IPS-NIHi7 (cell line): Measurements from ENCODE around the gene PHF20.
"Not testable (repeated sequence)": the region's sequence is repeated elsewhere in the genome, so short reads cannot be mapped to it uniquely, and the experiment has no call there.

Experiments
- DNase-seq: peaks from one replicate; pipeline ENCODE4 v3.0.0; 2012; ENCODE audit warnings: mixed read lengths; ENCODE audit errors: extremely low spot score

The PHF20 gene

GRCh38 chr20:35885212-35885611 is 113.4 kb downstream of the PHF20 start:
- DNase-seq: no peak

GRCh38 chr20:35886537-35886936 is 114.7 kb downstream of the PHF20 start:
- DNase-seq: no peak

- no peak for DNase-seq
Measured at GRCh38 chr20:35887393-35888064, 115.7 kb downstream of the PHF20 start.

- no peak for DNase-seq
Measured at GRCh38 chr20:35888657-35889056, 116.8 kb downstream of the PHF20 start.

GRCh38 chr20:35891375-35891774 is 119.6 kb downstream of the PHF20 start:
- DNase-seq: no peak

GRCh38 chr20:35892871-35893270 is 121.1 kb downstream of the PHF20 start:
- DNase-seq: no peak

GRCh38 chr20:35893942-35894341 is 122.1 kb downstream of the PHF20 start:
- no peak for DNase-seq

- not testable (repeated sequence) for DNase-seq
Measured at GRCh38 chr20:35895516-35895915, 123.7 kb downstream of the PHF20 start.

- DNase-seq: no peak
Measured at GRCh38 chr20:35899064-35899463, 127.2 kb downstream of the PHF20 start.

- DNase-seq: not testable (repeated sequence)
Measured at GRCh38 chr20:35901230-35901629, 129.4 kb downstream of the PHF20 start.

GRCh38 chr20:35901678-35902544 is 130.1 kb downstream of the PHF20 start:
- DNase-seq: no peak

GRCh38 chr20:35902545-35902941 is 130.7 kb downstream of the PHF20 start:
- DNase-seq: no peak

GRCh38 chr20:35903843-35904242 is 132.0 kb downstream of the PHF20 start:
- no peak for DNase-seq

- DNase-seq: no peak
Measured at GRCh38 chr20:35904982-35905663, 133.3 kb downstream of the PHF20 start.

GRCh38 chr20:35907017-35907701 is 135.3 kb downstream of the PHF20 start:
- DNase-seq: no peak

GRCh38 chr20:35908007-35908406 is 136.2 kb downstream of the PHF20 start:
- peak; percentile 59 for DNase-seq

- DNase-seq: no peak
Measured at GRCh38 chr20:35909176-35909575, 137.4 kb downstream of the PHF20 start.

GRCh38 chr20:35909796-35910195 is 138.0 kb downstream of the PHF20 start:
- DNase-seq: no peak

- no peak for DNase-seq
Measured at GRCh38 chr20:35910254-35910653, 138.4 kb downstream of the PHF20 start.

GRCh38 chr20:35912881-35913280 is 141.1 kb downstream of the PHF20 start:
- no peak for DNase-seq

- no peak for DNase-seq
Measured at GRCh38 chr20:35917077-35917476, 145.3 kb downstream of the PHF20 start.

GRCh38 chr20:35918021-35918420 is 146.2 kb downstream of the PHF20 start:
- no peak for DNase-seq
